ENCODE data around the gene CCIN. TPM values are rescaled to one million over a fixed set of nuclear protein-coding genes. Genes with fewer than 3 reads are reported as not detected.

The CCIN gene
- total RNA-seq, 1 donor from 2014 or later: not detected

DNA sequence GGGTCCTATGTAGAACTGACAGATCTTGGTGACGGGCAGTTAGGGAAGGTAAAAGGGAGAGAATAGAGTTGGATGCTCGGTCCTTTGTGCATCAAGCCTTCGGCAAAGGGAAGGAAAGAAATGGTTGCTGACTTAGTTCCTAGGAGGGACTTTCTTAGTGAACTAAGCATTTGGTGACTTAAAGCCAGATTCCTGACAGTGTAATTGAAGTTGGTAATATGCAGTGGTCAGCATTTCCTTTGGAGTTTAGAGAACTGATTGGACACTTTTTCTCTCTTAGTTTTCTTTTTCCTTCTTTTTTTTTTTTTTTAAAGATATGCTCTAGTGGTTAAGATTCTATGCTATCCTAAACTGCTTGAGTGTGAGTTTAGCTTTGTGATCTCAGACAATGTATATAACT, 23.8 kb downstream of the CCIN start:
- peaks cover 5% of the 10 kb centered on the region for H3K36me3 Mint-ChIP-seq (ENCODE audit: low read depth)
- TF ChIP-seq, protein P1, sequence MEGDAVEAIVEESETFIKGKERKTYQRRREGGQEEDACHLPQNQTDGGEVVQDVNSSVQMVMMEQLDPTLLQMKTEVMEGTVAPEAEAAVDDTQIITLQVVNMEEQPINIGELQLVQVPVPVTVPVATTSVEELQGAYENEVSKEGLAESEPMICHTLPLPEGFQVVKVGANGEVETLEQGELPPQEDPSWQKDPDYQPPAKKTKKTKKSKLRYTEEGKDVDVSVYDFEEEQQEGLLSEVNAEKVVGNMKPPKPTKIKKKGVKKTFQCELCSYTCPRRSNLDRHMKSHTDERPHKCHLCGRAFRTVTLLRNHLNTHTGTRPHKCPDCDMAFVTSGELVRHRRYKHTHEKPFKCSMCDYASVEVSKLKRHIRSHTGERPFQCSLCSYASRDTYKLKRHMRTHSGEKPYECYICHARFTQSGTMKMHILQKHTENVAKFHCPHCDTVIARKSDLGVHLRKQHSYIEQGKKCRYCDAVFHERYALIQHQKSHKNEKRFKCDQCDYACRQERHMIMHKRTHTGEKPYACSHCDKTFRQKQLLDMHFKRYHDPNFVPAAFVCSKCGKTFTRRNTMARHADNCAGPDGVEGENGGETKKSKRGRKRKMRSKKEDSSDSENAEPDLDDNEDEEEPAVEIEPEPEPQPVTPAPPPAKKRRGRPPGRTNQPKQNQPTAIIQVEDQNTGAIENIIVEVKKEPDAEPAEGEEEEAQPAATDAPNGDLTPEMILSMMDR (conservative IDR thresholded peaks at IDR 0.05): no peak
- H3K27me3 Mint-ChIP-seq (ENCODE audit: low read depth): peaks cover 9% of the 10 kb centered on the region
- no peak overlapping the region for H3K27ac Mint-ChIP-seq (ENCODE audit: unreplicated experiment)
- peak overlapping the region; percentile 93 for H3K4me3 Mint-ChIP-seq
- DNase-seq (ENCODE audit: low read depth, low spot score): no peak
- peaks cover 50% of the 10 kb centered on the region for H3K4me1 Mint-ChIP-seq
- no peaks in the 10 kb centered on the region for H3K9me3 Mint-ChIP-seq

DNA sequence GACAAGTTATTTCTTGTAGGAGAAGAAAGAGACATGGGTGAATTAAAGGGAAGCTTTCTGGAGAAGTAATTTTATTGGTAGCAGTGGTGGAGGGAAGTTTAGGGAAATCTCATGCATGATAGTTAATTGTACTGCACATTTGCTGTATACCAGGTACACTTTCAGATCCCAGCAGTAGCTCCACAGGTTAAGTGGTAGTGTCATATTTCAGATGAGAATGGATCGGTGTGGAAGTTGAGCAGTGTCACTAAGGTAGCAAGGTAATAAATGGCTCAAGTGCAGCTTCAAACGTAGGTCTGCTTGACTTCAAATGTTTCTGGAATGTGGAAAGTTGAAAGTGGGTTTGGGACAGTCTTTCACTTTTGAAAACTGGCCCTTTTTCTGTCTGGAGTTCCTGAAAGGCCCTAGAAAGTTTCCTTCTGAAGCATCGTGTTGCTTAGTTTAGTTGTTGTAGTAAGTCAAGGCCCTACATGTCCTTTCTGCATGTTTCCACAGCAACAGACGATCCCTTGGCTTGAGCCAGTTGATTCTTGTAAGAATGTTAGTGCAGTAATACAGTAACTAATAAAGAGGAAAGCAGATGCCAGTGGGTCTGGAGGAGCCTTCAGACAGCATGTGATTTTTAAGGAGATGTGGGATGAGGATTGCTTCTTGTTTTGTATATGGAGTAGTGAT, 25.3 kb downstream of the CCIN start:
- TF ChIP-seq, protein P1 (conservative IDR thresholded peaks at IDR 0.05): no peak
- Mint-ChIP-seq H3K27me3 (ENCODE audit: low read depth) (no peaks in the 10 kb centered on the region), H3K9me3 (no peaks in the 10 kb centered on the region), H3K4me1 (peaks cover 50% of the 10 kb centered on the region), H3K36me3 (ENCODE audit: low read depth) (peaks cover 5% of the 10 kb centered on the region), H3K27ac (ENCODE audit: unreplicated experiment) (no peak overlapping the region), H3K4me3 (no peak overlapping the region)
- DNase-seq (ENCODE audit: low read depth, low spot score): no peak

DNA sequence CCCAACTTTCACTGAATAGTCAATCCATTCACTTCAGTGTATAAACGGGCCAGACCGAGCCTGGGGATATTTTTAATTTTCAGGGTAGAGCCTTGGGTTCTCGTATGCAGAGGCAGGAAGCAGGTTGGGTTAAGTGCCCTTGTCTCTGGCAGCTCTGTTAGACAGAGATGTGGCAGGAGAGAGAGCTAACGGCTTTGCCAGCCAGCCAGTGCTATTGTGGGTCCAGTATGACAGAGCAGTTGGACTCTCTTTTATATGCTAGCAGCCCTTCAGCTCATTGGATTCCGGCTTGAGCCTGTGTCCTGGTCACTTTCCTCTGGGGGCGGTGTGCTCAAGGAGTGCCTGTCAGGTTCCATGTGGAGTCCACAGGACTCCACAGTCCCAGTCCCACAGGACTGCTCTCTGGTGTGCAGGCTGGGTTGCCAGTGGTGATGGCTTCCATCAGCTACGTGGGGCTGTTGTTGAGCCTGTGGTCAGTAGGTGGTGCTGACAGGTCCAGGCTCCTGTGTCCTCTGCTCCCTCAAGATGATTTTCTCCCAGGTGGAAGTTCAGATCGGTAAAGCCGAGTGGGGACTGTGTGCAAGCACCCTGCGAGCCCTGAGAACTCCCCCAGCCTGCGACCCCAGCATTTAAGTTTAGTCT, 35.8 kb downstream of the CCIN start:
- peaks cover 20% of the 10 kb centered on the region for H3K36me3 Mint-ChIP-seq (ENCODE audit: low read depth)
- no peak for DNase-seq (ENCODE audit: low read depth, low spot score)

DNA sequence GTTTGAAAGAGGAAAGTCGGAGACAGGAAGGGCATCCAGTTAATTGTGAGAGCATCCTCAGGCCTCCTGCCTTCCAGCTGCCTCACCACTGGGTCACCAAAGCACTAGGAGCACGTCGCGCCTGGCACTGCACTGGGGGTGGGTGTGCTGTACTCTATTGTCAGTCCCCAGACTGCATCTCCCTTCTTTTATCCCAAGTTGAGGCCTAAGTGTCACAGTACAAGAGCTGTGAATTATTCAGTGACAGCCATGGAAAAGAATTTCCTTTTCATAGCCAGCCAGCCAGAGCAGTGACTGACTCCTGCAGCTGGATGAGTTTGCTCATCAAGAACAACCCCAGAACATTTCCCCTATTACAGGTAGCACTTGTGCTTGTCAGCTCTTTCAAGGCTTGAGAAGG, 37.8 kb downstream of the CCIN start:
- H3K36me3 Mint-ChIP-seq (ENCODE audit: low read depth): peaks cover 25% of the 10 kb centered on the region
- H3K4me1 Mint-ChIP-seq: peaks cover 27% of the 10 kb centered on the region
- H3K9me3 Mint-ChIP-seq: no peaks in the 10 kb centered on the region
- H3K27ac Mint-ChIP-seq (ENCODE audit: unreplicated experiment): peak overlapping the region; percentile 43
- no peak for DNase-seq (ENCODE audit: low read depth, low spot score)
- no peaks in the 10 kb centered on the region for H3K27me3 Mint-ChIP-seq (ENCODE audit: low read depth)
- peak overlapping the region; percentile 20 for H3K4me3 Mint-ChIP-seq
- TF ChIP-seq, protein P1 (conservative IDR thresholded peaks at IDR 0.05): no peak

More for the DNA sequence above, 35.8 kb downstream of the CCIN start:
- TF ChIP-seq, protein P1 (conservative IDR thresholded peaks at IDR 0.05): peak; percentile 26
- no peaks in the 10 kb centered on the region for H3K9me3 Mint-ChIP-seq
- H3K4me3 Mint-ChIP-seq: no peak overlapping the region
- no peak overlapping the region for H3K27ac Mint-ChIP-seq (ENCODE audit: unreplicated experiment)
- peaks cover 19% of the 10 kb centered on the region for H3K4me1 Mint-ChIP-seq
- H3K27me3 Mint-ChIP-seq (ENCODE audit: low read depth): no peaks in the 10 kb centered on the region

DNA sequence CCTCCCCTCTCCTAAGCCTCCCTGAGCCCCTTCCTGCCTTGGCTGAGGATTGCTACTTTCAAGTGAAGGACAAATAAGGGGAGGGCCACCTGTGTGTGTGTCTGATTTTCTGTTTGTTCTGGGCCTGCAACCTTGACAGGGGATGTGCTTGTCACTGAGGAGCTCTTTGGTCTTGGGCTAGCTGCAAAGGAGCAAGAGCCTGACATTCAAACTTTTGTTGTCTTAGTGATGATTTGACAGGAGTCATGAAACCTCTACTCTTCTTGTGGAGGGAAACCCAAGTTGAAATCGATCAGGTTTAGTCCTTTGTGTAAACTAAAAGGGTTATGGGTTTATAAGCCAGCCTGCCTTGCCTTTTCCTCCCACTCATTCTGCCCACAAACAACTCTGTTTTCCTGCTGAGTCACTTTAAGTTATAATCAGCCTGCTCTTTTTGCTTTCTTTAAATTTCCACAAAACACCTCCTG, 38.4 kb downstream of the CCIN start:
- Mint-ChIP-seq H3K4me3 (no peak overlapping the region), H3K27ac (ENCODE audit: unreplicated experiment) (peak overlapping the region; percentile 67), H3K9me3 (no peaks in the 10 kb centered on the region), H3K27me3 (ENCODE audit: low read depth) (no peaks in the 10 kb centered on the region), H3K36me3 (ENCODE audit: low read depth) (peaks cover 25% of the 10 kb centered on the region), H3K4me1 (peaks cover 27% of the 10 kb centered on the region)
- DNase-seq (ENCODE audit: low read depth, low spot score): no peak
- TF ChIP-seq, protein P1 (conservative IDR thresholded peaks at IDR 0.05): no peak

Measured in neural crest cell (in vitro differentiated cells).